Choroid plexus epithelial cell (primary cell): ENCODE measurements around the gene CAP2.
A peak's percentile ranks its signal among the peaks of the same experiment; 100 is the strongest.
"Not testable (repeated sequence)": the region's sequence is repeated elsewhere in the genome, so short reads cannot be mapped to it uniquely, and the experiment has no call there.

Source experiments
- DNase-seq: peaks from one replicate; pipeline ENCODE4 v3.0.0-alpha.2; 2010; ENCODE audit warnings: low read depth
- H3K4me3 ChIP-seq: 2 replicates; pipeline ENCODE4 v1.5.1; 2011; ENCODE audit warnings: low read depth, mild to moderate bottlenecking, control low read depth, low read length, moderate library complexity
- CTCF ChIP-seq: conservative IDR thresholded peaks from 2 replicates; pipeline ENCODE4 v1.5.1; 2011; ENCODE audit warnings: low read depth, mild to moderate bottlenecking, control low read depth, inconsistent platforms, low read length, moderate library complexity

The CAP2 gene

GRCh38 chr6:17439243-17439993 lies 46.0 kb downstream of the CAP2 start:
- TF ChIP-seq CTCF, result no peak
- no peak overlapping the region for H3K4me3 ChIP-seq
- DNase-seq, result no peak

GRCh38 chr6:17440811-17441210 lies 47.4 kb downstream of the CAP2 start:
- not testable (repeated sequence) for H3K4me3 ChIP-seq, DNase-seq

- no peak for TF ChIP-seq CTCF
- no peak overlapping the region for H3K4me3 ChIP-seq
- DNase-seq, result no peak
These were observed 48.8 kb downstream of the CAP2 start for GRCh38 chr6:17442196-17442595.

GRCh38 chr6:17446713-17447112 lies 53.3 kb downstream of the CAP2 start:
- H3K4me3 ChIP-seq, result no peak overlapping the region
- no peak for DNase-seq
- no peak for TF ChIP-seq CTCF

- H3K4me3 ChIP-seq, result no peak overlapping the region
- TF ChIP-seq CTCF, result no peak
- peak; percentile 77 for DNase-seq
These were observed 54.8 kb downstream of the CAP2 start for GRCh38 chr6:17448165-17448564.

GRCh38 chr6:17450397-17450796 lies 57.0 kb downstream of the CAP2 start:
- no peak for TF ChIP-seq CTCF
- no peak overlapping the region for H3K4me3 ChIP-seq
- peak; percentile 6 for DNase-seq

GRCh38 chr6:17450832-17451231 lies 57.4 kb downstream of the CAP2 start:
- DNase-seq, result no peak

More at GRCh38 chr6:17450832-17451231, 57.4 kb downstream of the CAP2 start:
- no peak overlapping the region for H3K4me3 ChIP-seq
- no peak for TF ChIP-seq CTCF
